ENCODE results near the gene PITX1.

Gene PITX1

GRCh38 chr5:135013947-135014570, 20.0 kb downstream of the PITX1 start:
- intact Hi-C loops (cut with DNase I; ENCODE audit: low total_unique reads) = no loop called here
- Histone ChIP-seq H3K9me3 (no peaks in the 10 kb centered on the region), H3K36me3 (no peaks in the 10 kb centered on the region), H3K27ac (peak overlapping the region; percentile 66 to 73), H3K27me3 (no peaks in the 10 kb centered on the region), H3K4me3 (no peak overlapping the region), H3K4me1 (peaks cover 0 to 50% (median 31%) of the 10 kb centered on the region in 4 donors)
- TF ChIP-seq CTCF (IDR thresholded peaks at IDR 0.05) = no peak
- peak in 1 of 2 donors; percentile 84 for DNase-seq

- intact Hi-C loops (cut with DNase I; ENCODE audit: low total_unique reads) = no loop called here
- Histone ChIP-seq H3K27ac (peak overlapping the region; percentile 66 to 73), H3K9me3 (no peaks in the 10 kb centered on the region), H3K27me3 (no peaks in the 10 kb centered on the region), H3K36me3 (no peaks in the 10 kb centered on the region), H3K4me1 (peaks cover 0 to 50% (median 31%) of the 10 kb centered on the region in 4 donors), H3K4me3 (no peak overlapping the region)
- no peak for DNase-seq
- TF ChIP-seq CTCF (IDR thresholded peaks at IDR 0.05) = no peak
Measured at GRCh38 chr5:135013445-135013844, 20.6 kb downstream of the PITX1 start.

GRCh38 chr5:135012951-135013391, 21.1 kb downstream of the PITX1 start:
- no peaks in the 10 kb centered on the region for H3K27me3 ChIP-seq
- H3K27ac ChIP-seq = peak overlapping the region; percentile 66 to 73
- no peaks in the 10 kb centered on the region for H3K36me3 ChIP-seq
- no peak for TF ChIP-seq CTCF (IDR thresholded peaks at IDR 0.05)
- peaks cover 0 to 50% (median 31%) of the 10 kb centered on the region in 4 donors for H3K4me1 ChIP-seq
- intact Hi-C loops (cut with DNase I; ENCODE audit: low total_unique reads) = no loop called here
- DNase-seq = no peak
- no peak overlapping the region for H3K4me3 ChIP-seq
- H3K9me3 ChIP-seq = no peaks in the 10 kb centered on the region

- Histone ChIP-seq H3K27ac (peak overlapping the region in 1 of 2 donors; percentile 73), H3K9me3 (no peaks in the 10 kb centered on the region), H3K27me3 (no peaks in the 10 kb centered on the region), H3K4me1 (peaks cover 0 to 50% (median 31%) of the 10 kb centered on the region in 4 donors), H3K4me3 (no peak overlapping the region), H3K36me3 (no peaks in the 10 kb centered on the region)
- no peak for DNase-seq
- intact Hi-C loops (cut with DNase I; ENCODE audit: low total_unique reads) = no loop called here
- TF ChIP-seq CTCF (IDR thresholded peaks at IDR 0.05) = no peak
Measured at GRCh38 chr5:135012033-135012588, 21.9 kb downstream of the PITX1 start.

DNA sequence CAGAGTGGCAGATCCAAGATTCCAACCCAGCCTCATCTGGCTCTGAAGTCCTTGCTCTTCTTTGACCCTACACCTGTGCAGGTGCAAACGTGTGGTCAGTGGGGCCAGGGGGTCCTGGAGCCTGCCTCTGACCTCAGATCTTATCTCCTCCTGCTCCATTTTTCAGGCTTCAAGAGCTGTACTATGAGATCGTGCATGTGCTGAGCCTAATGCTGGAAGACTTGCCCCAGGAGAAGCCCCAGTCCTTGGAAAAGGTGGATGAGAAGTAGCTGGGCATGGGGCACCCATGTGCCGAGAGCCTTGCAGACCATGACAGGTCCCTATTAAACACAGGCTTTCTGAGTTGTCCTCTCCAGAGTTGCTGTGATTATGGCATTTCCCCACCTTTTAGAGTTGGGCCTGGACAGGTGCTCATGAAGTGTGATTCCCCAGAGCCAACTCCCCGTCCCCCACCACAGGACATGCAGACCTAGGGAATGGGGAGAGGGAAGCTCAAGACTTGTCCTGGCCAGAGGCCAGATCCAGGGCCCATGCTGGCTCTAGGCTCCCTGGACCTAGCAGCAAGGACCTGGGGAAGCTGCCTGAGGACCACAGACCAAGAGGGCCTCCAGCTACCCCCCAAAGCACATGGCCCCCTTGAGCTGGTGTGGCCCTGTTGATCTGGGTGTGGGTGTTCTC, 22.5 kb downstream of the PITX1 start:
- Histone ChIP-seq H3K36me3 (no peaks in the 10 kb centered on the region), H3K4me1 (peaks cover 0 to 47% (median 30%) of the 10 kb centered on the region in 4 donors), H3K27me3 (no peaks in the 10 kb centered on the region), H3K9me3 (no peaks in the 10 kb centered on the region), H3K27ac (no peak overlapping the region), H3K4me3 (no peak overlapping the region)
- TF ChIP-seq CTCF (IDR thresholded peaks at IDR 0.05) = peak in 1 of 2 experiments; percentile 2
- no peak for DNase-seq
- intact Hi-C loops (cut with DNase I; ENCODE audit: low total_unique reads) = no loop called here

All from tibial artery (tissue), 4 donors.